Midbrain (tissue), 1 donor: ENCODE measurements around the gene TNFRSF9.
"Not testable (repeated sequence)": the region's sequence is repeated elsewhere in the genome, so short reads cannot be mapped to it uniquely, and the experiment has no call there.

Source experiments
- DNase-seq: peaks from one replicate; lab custom pipeline; 2025; lab: John Stamatoyannopoulos, UW

Gene TNFRSF9

DNA sequence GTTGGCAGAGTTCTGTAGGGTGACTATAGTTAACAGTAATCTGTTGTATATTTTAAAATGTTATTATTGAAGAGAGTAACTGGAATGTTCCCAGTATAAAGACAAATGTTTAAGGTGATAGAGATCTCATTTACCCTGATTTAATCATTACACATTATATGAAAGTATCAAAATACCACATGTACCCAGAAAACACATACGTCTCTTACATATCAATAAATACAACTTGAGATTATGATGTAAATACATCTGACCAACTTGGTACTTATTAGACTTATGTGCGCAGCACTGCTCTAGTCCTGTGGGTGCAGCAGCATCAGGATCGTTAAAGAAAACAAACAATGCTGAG lies 20.2 kb upstream of the TNFRSF9 start:
- no peak for DNase-seq

DNA sequence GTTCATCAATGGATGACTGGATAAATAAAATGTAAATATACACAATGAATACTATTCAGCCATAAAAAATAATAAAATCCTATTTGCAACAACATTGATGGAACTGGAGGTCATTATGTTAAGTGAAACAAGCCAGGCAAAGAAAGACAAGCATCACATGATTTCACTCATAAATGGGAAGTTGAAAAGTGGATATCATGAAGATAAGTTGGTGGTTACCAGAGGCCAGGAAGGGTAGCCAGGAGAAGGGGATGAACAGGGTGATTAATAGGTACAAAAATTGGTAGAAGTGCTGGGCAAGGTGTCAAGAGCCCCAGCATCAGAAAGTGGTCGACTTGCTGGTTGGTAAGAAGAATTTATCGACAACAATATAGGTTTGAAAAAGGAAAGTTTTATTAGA lies 19.5 kb upstream of the TNFRSF9 start:
- no peak for DNase-seq

DNA sequence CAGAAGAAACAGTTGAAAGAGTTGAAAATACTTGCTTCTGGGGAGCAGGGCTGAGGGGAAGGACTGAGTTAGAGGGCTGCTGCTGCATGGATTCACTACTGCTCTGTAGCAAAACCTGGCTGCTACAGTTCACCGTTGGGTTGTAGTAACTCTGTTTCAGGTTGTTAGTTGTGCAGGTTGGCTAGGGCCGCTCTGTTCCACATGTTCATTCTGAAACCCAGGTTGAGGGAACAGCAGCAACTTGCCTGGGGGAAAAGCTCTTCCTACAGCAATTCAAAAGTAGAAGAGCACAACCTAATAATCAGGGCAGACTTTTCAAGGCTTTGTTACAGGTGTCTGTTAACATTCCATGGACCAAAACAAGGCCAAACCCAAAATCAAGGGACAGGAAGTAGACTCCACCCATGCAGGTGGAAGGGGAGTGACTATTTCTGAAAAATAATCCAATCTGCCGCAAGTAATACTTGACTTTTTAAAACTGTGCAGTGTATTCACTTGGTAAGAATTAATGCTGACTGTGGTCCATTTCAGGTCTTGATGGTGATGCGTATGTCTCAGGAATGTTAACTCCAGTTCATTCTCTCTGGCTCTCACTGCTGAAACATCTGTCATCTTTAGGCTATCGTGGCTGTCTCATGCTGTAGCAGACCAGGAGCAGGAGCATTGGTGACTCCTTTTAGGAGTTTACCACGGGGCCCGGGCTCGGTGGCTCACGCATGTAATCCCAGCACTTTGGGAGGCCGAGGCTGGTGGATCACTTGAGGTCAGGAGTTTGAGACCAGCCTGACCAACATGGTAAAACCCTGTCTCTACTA lies 15.8 kb upstream of the TNFRSF9 start:
- DNase-seq = no peak

DNA sequence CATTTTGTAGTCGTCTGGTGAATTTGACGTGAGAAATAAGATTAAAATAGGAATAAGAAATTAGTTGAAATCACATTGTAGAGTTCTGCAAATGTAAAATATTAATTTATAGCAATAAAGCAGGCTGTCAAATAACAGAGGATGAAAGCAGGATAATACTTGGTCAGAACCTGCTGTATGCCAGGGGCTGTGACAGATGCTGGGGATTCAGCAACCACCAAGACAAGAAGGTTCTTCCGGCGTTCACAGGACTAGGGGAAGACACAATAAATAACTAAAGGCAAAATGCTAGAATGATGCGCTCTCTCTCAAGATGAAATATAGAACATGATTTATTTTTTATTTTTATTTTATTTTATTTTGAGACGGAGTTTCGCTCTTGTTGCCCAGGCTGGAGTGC lies 14.0 kb upstream of the TNFRSF9 start:
- DNase-seq = no peak

DNA sequence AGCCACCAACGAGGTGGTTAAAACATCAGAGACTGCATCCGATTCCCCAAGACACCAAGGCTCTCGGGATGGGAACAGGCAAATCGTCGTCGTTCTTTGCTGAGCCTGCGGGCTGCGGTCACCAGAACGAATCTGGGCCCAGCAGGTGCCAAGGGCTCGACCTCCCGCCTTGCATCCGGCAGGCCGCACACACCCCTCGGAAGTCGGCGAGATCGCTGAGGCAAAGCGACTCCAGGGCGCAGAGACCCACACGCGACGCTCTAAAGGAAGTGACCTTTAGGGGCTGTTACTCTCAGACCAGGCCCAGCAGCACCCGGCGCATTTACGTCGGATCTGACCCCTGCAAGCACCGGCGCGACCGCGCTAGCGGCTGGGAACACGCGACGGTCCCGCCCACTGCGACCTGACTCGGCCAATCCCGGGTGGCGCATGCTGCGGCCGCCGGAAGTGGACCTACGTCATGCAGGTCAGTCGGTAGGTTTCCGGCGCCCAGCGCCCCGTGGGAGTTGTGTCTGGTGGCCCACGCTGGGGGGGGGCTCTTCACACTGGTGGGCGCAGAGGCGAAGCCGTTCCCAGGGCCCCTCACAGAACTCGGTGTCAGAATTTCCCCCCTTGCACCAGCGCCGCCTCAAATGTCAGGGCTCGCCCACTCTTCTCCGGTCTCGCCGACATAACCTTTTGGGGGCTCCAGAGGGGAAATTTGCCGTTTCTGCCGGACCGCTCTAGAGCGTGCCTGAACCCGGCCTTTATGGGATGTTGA lies 13.4 kb upstream of the TNFRSF9 start:
- peak; percentile 97 for DNase-seq

DNA sequence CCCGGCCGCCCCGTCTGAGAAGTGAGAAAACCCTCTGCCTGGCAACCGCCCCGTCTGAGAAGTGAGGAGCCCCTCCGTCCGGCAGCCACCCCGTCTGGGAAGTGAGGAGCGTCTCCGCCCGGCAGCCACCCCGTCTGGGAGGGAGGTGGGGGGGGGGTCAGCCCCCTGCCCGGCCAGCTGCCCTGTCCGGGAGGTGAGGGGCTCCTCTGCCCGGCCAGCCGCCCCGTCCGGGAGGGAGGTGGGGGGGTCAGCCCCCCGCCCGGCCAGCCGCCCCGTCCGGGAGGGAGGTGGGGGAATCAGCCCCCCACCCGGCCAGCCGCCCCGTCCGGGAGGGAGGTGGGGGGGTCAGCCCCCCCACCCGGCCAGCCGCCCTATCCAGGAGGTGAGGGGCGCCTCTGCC lies 12.2 kb upstream of the TNFRSF9 start:
- DNase-seq = not testable (repeated sequence)

DNA sequence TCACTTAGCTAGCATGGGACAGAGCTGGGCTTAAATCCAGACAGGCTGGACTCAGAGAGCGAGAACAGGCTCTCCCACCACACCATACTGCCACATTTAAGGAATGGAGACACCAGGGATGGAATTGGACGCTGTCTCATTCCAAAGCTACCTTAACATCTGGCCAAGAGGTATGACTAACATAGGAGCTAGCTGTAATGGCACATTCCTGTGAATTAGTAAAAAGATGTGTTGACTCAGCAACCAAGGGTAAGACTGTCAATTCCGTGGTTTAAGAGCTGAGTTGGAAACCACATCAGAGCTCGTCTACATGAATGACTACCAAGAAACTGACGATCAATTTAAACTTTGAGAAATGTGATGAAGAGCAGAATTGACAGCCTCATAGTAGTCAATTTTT lies 8.3 kb upstream of the TNFRSF9 start:
- no peak for DNase-seq

DNA sequence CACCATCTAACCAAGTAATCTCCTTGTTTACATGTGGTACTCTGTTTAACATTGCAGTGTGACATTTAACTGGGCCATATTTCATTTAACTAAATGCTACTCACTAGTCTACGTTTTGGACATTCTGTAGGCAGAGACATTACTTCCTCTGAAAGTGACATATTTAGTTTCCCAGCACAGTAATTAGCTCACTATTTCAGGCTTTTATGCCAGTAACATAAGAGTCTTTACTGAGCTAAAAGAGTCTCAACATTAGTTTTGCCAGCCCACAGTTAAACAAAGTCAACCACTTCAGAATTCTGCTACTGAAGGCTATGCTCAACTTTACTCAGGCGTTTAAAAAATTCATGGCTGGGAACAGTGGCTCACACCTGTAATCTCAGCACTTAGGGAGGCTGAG lies 2.6 kb upstream of the TNFRSF9 start:
- DNase-seq = no peak

DNA sequence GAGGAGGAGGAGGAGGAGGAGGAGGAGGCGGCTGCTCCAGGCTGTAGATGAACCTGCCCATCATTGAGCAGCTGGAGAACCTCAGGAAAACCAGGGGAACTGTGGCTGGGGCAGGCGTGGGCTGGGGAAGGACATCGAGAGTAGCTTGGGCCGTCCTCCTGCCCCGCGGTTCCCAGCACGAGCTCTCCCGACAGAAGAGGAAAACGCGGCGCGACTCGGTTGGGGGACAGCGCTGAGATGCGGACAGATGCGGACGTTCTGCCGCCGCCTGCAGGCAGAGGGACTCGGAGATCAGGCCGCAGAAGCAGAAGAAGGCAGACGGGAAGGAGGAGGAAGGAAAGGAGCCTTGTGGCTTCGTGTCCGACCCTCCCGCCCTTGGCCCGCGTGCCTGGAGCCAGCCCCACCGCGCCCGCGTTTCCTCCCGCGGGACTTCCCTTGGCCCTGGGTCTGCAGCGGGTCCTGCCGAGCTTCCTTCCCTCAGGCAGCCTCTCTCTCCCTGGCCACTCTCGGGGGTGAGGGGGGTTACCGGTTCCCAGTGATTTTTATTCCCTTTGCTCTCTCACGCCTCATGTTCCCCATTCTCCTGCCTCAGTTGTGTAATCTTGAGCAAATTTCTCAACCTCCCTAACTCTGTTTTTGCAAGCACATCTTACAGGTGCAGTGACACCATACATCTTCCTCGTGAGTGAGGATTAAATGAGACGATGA lies 1.7 kb upstream of the TNFRSF9 start:
- peak; percentile 34 for DNase-seq

DNA sequence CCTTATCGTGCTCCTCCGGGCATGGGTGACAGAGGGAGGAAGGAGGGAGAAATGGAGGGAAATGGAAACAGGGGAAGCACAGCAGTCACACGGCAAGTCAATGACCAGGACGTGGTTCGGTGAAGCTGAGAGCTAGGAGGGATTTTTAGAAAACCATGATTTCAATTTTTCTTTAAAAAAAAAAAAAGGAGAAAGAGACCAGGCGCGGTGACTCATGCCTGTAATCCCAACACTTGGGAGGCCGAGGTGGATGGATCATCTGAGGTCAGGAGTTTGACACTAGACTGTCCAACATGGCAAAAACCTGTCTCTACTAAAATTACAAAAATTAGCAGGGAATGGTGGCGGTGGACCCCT lies 776 bp upstream of the TNFRSF9 start:
- DNase-seq = no peak

DNA sequence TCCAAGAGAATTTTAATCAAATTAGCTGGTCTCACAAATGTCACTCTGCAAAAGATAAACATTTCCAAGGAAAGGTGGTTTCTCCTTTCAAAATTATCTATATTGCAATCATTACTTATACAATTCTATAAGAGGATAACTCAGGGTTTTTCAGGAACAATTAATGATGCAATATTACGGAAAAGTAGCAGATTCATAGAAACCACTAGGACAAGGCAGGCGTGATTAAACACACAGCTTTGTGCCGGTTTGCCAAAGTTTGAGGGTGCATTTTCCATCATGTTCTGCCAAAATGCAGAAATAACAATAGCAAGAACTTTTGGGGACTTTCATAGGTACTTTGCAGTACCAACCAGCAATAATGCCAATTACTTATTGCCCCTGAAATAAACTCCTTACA lies 605 bp downstream of the TNFRSF9 start:
- DNase-seq = no peak

DNA sequence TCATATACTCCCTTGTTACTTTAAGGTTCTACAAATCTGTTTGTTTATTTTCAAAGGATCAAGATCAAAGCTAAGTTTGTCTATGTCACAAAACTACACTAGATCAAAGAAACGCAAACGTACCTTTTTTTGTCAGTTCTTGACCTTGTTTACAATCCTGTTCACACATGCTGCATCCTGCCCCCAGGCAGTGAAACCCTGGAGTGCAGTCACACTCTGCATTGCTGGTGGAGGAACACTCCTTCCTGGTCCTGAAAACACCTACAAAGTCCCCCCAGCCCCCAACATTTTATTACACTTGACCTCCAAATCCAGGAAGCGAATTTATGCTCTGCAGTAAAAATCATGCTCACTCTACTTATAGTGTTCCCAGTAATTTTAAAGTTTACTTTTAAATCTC lies 2.6 kb downstream of the TNFRSF9 start:
- DNase-seq = no peak

DNA sequence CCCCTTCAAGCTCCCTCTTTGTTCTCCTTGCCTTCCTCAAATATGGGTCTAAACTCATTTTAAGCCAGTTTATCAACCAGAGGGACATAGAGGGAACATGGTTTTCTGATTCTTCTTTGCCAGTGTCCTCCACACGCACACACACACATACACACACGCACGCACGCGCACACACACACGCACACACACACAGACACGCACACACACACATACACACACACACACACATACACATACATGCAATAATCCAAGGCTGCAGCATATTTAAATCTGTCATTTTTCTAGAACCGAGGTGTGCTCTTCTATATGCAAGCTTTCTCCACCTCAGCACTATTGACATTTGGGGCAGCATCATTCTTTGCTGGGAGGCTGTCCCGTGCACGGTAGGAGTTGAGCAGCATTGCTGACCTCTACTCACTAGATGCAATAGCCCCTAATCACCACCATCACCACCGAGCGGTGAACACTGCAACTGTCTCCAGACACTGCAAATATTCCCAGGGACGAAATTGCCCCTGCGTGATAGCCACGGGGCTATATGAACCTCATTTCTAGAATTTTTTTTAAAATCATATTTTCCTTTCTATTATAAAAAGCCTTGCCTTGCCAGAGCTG lies 8.0 kb downstream of the TNFRSF9 start:
- DNase-seq = no peak

DNA sequence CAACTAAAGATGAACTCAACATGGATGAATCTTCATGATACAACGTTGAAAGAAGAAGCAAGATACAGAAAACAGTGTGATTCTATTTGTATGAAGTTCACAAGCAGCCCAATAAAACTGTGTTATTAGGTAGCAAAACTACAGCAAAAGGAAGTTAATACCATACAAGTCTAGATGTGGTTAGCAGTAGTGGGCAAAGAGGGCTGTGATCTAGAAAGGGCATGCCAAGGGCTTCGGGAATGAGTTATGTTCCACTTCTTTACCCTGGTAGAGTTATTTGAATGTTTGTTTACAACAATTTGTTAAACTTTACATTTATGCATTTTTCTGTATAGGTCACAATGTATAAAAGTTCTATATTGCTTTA lies 9.2 kb downstream of the TNFRSF9 start:
- DNase-seq = no peak

DNA sequence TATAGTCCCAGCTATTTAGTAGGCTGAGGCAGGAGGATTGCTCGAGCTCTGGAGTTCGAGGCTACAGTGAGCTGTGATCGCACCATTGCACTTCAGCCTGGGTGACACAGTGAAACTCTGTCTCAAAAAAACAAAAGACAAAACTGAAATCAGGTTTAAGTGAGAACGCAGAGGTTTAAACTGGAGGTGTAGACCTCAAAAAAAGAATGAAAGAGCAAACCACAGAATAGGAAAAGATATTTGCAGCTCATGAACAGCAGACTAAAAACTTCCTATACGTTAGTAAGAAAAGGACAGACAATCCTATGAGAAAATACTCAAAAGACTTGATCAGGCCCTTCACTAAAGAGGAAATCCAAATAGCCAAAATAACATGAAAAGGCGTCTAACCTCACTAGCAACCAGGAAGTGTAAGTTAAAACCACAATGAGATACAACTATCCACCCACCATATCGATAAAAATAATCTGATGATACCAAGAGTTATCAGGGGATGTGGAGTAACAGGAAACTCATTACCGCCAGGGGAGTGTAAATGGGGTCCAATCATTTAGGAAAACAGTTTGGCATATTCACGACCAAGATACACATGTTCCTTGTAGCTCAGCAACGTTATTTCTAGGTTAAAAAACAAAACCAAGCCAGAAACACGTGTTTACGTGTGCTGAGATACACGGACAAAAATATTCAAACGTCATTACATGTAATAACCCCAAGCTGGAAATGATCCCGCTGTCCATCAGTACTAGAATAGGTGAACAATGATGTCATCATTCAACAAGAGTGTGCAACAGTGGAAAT lies 9.8 kb downstream of the TNFRSF9 start:
- DNase-seq = no peak

DNA sequence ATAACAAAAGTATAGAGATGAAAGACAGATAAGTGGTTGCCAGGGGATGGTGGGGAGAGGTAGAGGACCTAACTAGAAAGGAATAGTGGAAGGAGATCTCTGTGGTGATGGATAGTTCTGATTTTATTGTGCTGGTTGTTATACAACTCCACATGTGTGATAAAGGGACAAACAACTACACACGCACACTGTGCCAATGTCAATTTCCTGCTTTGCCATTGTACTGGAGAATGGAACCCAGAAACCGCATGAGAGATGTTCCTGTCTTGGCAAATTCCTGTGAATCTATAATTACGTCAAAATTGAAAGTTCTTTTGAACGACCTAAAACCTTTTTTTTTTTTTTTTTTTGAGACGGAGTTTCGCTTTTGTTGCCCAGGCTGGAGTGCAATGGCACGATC lies 11.0 kb downstream of the TNFRSF9 start:
- no peak for DNase-seq

DNA sequence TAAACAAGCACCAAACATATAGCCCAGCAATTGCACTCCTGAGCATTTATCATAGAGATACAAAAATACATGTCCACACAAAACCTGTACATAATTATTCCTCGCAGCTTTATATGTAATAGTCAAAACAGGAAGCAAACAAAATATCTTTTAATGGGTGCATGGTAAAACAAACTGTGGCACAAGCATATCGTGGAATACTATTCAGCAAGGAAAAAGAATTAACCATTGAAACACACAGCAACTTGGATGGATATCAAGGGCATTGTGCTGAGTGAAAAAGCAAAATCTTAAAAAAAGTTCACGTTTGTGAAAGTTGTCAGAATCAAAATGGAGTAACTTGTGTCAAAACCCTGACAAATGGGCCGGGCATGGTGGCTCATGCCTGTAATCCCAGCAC lies 12.4 kb downstream of the TNFRSF9 start:
- DNase-seq = no peak

DNA sequence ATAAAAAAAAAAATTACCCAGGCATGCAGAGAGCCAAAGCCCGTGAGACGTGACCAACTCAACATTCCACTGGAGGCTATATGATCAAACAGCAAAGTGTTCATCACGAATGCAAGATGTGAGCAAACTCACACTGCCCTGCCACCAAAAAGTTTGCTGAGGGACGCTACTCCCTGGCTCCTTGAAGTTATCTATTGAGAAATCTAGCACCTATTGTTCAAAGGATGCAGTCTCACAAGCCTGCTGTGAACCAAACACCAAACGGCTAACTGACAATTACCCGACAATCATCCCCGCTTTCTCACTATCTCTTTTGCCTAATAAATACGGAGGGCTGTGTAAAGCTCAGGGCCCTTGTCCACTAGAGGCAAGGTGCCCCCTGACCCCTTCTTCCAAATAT lies 13.6 kb downstream of the TNFRSF9 start:
- not testable (repeated sequence) for DNase-seq

DNA sequence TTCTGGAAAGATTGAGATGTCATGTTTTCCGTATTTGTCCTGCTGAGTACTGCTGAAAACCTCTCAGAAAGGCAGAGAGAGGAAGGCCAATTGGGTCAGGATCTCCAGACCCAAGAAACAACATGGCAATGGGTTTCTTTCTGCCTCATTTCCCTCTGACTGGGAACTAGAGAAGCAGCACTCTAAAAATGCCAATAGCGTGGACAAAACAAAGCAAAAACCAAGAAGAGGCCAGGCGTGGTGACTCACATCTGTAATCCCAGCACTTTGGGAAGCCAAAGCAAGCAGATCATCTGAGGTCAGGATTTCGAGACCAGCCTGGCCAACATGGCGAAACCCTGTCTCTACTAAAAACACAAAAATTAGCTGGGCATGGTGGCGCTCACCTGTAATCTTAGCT lies 18.3 kb downstream of the TNFRSF9 start:
- no peak for DNase-seq

DNA sequence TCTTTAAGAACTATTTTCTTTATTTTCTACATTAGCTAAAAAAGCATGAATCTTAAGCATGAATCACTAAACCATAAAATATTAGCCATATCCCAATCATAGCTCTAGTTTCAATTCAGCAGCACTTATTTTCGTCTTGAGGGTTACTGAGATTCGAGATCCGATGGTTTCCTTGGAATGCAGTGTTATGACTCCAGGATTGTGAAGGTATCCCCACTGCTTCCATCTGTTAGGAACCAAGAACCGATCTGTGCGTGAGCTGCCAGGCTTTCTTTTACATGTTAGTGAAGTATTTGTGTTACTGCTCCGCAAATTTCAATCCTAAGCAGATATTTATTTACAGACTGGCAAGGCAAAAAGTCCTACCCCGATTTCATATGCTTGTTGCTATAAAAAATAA lies 18.8 kb downstream of the TNFRSF9 start:
- no peak for DNase-seq

DNA sequence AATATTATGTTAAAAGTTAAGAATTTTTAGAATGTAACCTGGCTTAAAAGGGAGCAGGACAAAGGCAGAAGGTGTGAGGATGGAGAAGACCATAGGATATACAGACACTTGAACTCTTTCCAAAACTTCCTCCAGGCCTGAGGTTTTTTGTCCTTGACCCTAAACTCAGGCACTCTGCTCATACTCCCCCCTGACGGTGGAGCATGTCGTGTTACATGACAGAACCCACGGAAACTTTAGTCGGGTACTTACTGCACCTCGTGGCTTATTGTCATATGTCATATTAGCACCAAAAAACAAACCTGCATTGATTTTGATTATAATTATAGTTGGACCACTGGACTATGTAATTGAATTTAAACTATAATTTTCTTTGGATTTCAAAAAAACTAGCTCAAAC lies 20.8 kb downstream of the TNFRSF9 start:
- DNase-seq = no peak

DNA sequence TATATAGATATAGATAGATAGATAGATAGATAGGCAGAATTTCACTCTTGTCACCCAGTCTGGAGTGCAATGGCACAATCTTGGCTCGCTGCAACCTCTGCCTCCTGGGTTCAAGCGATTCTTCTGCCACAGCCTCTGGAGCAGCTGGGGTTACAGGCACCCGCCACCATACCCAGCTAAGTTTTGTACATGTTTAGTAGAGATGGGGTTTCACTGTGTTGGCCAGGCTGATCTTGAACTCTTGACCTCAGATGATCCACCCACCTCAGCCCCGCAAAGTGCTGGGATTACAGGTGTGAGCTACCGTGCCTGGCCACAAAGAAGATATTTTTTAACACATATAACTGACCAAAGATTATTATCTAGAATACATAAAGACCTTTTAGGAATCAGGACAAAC lies 22.7 kb downstream of the TNFRSF9 start:
- DNase-seq = not testable (repeated sequence)
